Esophagus muscularis mucosa (tissue), 4 donors: ENCODE measurements around the gene DHX36. TPM values are rescaled to one million over a fixed set of nuclear protein-coding genes. Genes with fewer than 3 reads are reported as not detected.

Experiments
- DNase-seq: peaks from one replicate; pipeline ENCODE4 v3.0.0-alpha.2; 2017; ENCODE audit errors: extremely low spot score
- H3K27ac ChIP-seq, 4 donors: fragments of 200-600 bp; sonication (generic); replicated peaks in 1 of 4; 1 replicate in 3 of 4; 2 replicates in 1 of 4; pipeline ENCODE4 v1.5.1; 2016 to 2019; ENCODE audit warnings: mild to moderate bottlenecking in 1 of 4
- H3K27me3 ChIP-seq, 4 donors: fragments of 200-600 bp; sonication (generic); one replicate each; pipeline versions ENCODE4 v1.5.1 to v1.6.0; 2016 to 2019
- H3K36me3 ChIP-seq, 4 donors: fragments of 200-600 bp; sonication (generic); one replicate each; pipeline ENCODE4 v1.5.1; 2016 to 2019
- H3K4me1 ChIP-seq, 4 donors: fragments of 200-600 bp; sonication (generic); one replicate each; pipeline ENCODE4 v1.5.1; 2016 to 2019
- H3K4me3 ChIP-seq, 4 donors: fragments of 200-600 bp; sonication (generic); 1 replicate in 2 of 4; 2 replicates in 2 of 4; pipeline ENCODE4 v1.5.1; 2016 to 2019; ENCODE audit warnings: mild to moderate bottlenecking in 4 of 4, moderate library complexity in 1 of 4
- H3K9me3 ChIP-seq, 4 donors: fragments of 200-600 bp; sonication (generic); 1 replicate in 3 of 4; 2 replicates in 1 of 4; pipeline ENCODE4 v1.5.1; 2016 to 2019
- CTCF ChIP-seq, 3 experiments: fragments of 200-600 bp in 2 of 3; fragments of 450-650 bp in 1 of 3; sonication (generic) in 2 of 3; IDR thresholded peaks; one replicate each; pipeline ENCODE4 v1.5.1; 2017 to 2019; ENCODE audit warnings: antibody characterized with exemption in 3 of 3, mild to moderate bottlenecking in 2 of 3, moderate library complexity in 1 of 3
- EP300 ChIP-seq: sonication (generic); formaldehyde crosslinking; IDR thresholded peaks from one replicate; pipeline ENCODE4 v1.6.1; 2017; ENCODE audit warnings: antibody characterized with exemption
- POLR2A ChIP-seq: fragments of 450-650 bp; IDR thresholded peaks from one replicate; pipeline ENCODE4 v1.6.1; 2017; ENCODE audit warnings: antibody characterized with exemption, moderate library complexity, mild to moderate bottlenecking, low read depth
- POLR2AphosphoS5 ChIP-seq, 2 donors: sonication (generic); formaldehyde crosslinking; IDR thresholded peaks; one replicate each; pipeline ENCODE4 v1.6.1; 2017; ENCODE audit warnings: antibody characterized with exemption in 2 of 2
- WGBS: methylation state at CpG from one replicate; pipeline ENCODE4 v1.1.5; 2018; 5-methylcytosine and 5-hydroxymethylcytosine counted together
- intact Hi-C: fragments of 100-400 bp; cut with DNase I; formaldehyde crosslinking; loops from one replicate; pipeline ENCODE4 v1.15.1; 2023
- total RNA-seq, 4 donors: library from RNA; depleted of rRNA; stranded (reverse); fragments of >200 nt; gene quantifications; one replicate each; pipeline versions ENCODE4 v1.1.0 to v1.2.1, GENCODE V29; 2016

Gene DHX36
- total RNA-seq, 4 donors from 2014 or later: 35.0 to 84.7 (median 54.5) TPM

- WGBS: 91% methylated on average over 5 of the region's 5 CpGs
- TF ChIP-seq CTCF (IDR thresholded peaks at IDR 0.05) (no peak), POLR2A (no peak), POLR2AphosphoS5 (IDR thresholded peaks at IDR 0.05) (no peak), EP300 (no peak)
- Histone ChIP-seq H3K27ac (peak overlapping the region in 3 of 4 donors; percentile 7 to 73 (median 73)), H3K27me3 (no peaks in the 10 kb centered on the region), H3K9me3 (no peaks in the 10 kb centered on the region), H3K36me3 (peaks cover 0 to 34% (median 13%) of the 10 kb centered on the region in 4 donors), H3K4me3 (no peak overlapping the region), H3K4me1 (peaks cover 0 to 60% (median 37%) of the 10 kb centered on the region in 4 donors)
- DNase-seq: no peak
- intact Hi-C loops: no loop called here
Observed at GRCh38 chr3:154241496-154241895, 82.8 kb downstream of the DHX36 start.

- intact Hi-C loops: no loop called here
- peaks cover 0 to 60% (median 37%) of the 10 kb centered on the region in 4 donors for H3K4me1 ChIP-seq
- TF ChIP-seq EP300 (no peak), POLR2AphosphoS5 (IDR thresholded peaks at IDR 0.05) (no peak), POLR2A (no peak), CTCF (IDR thresholded peaks at IDR 0.05) (no peak)
- H3K36me3 ChIP-seq: peaks cover 0 to 45% (median 13%) of the 10 kb centered on the region in 4 donors
- H3K9me3 ChIP-seq: no peaks in the 10 kb centered on the region
- H3K4me3 ChIP-seq: no peak overlapping the region
- peak overlapping the region in 1 of 4 donors; percentile 30 for H3K27ac ChIP-seq
- DNase-seq: no peak
- no peaks in the 10 kb centered on the region for H3K27me3 ChIP-seq
- 84% methylated on average over 6 of the region's 6 CpGs for WGBS
Observed at GRCh38 chr3:154240235-154240634, 84.1 kb downstream of the DHX36 start.

- Histone ChIP-seq H3K36me3 (peaks cover 0 to 64% (median 13%) of the 10 kb centered on the region in 4 donors), H3K27me3 (no peaks in the 10 kb centered on the region), H3K9me3 (no peaks in the 10 kb centered on the region), H3K27ac (no peak overlapping the region), H3K4me3 (no peak overlapping the region), H3K4me1 (peaks cover 0 to 26% (median 12%) of the 10 kb centered on the region in 4 donors)
- intact Hi-C loops: no loop called here
- DNase-seq: no peak
- 44% methylated on average over 3 of the region's 3 CpGs for WGBS
- TF ChIP-seq POLR2AphosphoS5 (IDR thresholded peaks at IDR 0.05): no peak
- TF ChIP-seq CTCF (IDR thresholded peaks at IDR 0.05): no peak
- TF ChIP-seq EP300: no peak
- TF ChIP-seq POLR2A: no peak
Observed at GRCh38 chr3:154236331-154236730, 88.0 kb downstream of the DHX36 start.

GRCh38 chr3:154235330-154235729 is 89.0 kb downstream of the DHX36 start:
- Histone ChIP-seq H3K36me3 (peaks cover 0 to 59% (median 3%) of the 10 kb centered on the region in 4 donors), H3K4me1 (peaks cover 0 to 24% (median 12%) of the 10 kb centered on the region in 4 donors), H3K27ac (no peak overlapping the region), H3K4me3 (no peak overlapping the region), H3K9me3 (no peaks in the 10 kb centered on the region), H3K27me3 (no peaks in the 10 kb centered on the region)
- no peak for DNase-seq
- TF ChIP-seq POLR2A: no peak
- TF ChIP-seq POLR2AphosphoS5 (IDR thresholded peaks at IDR 0.05): no peak
- TF ChIP-seq EP300: no peak
- TF ChIP-seq CTCF (IDR thresholded peaks at IDR 0.05): no peak
- intact Hi-C loops: no loop called here
- 94% methylated on average over 1 of the region's 1 CpG for WGBS

- H3K27ac ChIP-seq: peak overlapping the region; percentile 46 to 65 (median 63)
Observed at GRCh38 chr3:154229217-154229590, 95.1 kb downstream of the DHX36 start.

More at GRCh38 chr3:154229217-154229590, 95.1 kb downstream of the DHX36 start:
- intact Hi-C loops: loop anchor here (5.0 kb wide), 1 partner anchor 42 kb away; no protein-coding TSS in a partner anchor
- Histone ChIP-seq H3K4me3 (no peak overlapping the region), H3K36me3 (peaks cover 0 to 31% (median 1%) of the 10 kb centered on the region in 4 donors), H3K4me1 (peaks cover 2 to 38% (median 34%) of the 10 kb centered on the region in 4 donors), H3K9me3 (no peaks in the 10 kb centered on the region), H3K27me3 (no peaks in the 10 kb centered on the region)
- TF ChIP-seq EP300: no peak
- TF ChIP-seq CTCF (IDR thresholded peaks at IDR 0.05): no peak
- TF ChIP-seq POLR2AphosphoS5 (IDR thresholded peaks at IDR 0.05): no peak
- no peak for TF ChIP-seq POLR2A
- DNase-seq: no peak
- 39% methylated on average over 2 of the region's 2 CpGs for WGBS
